EH (cell line): ENCODE measurements around the gene ITCH.
"Not testable (repeated sequence)": the region's sequence is repeated elsewhere in the genome, so short reads cannot be mapped to it uniquely, and the experiment has no call there.

Source experiments
- DNase-seq: peaks from one replicate; pipeline ENCODE4 v3.0.0-alpha.2; 2015; ENCODE audit warnings: low read depth

The ITCH gene

GRCh38 chr20:34363062-34363464 lies at the start of gene ITCH:
Gene ITCH, plus strand, starts transcription at chr20:34363273. Its CDS starts 30,539 bp downstream, at chr20:34393812.
- DNase-seq: peak; percentile 96

- no peak for DNase-seq
Observed at GRCh38 chr20:34315236-34315635, 47.8 kb upstream of the ITCH start.

GRCh38 chr20:34316196-34316814 lies 46.8 kb upstream of the ITCH start:
- peak; percentile 88 for DNase-seq

- no peak for DNase-seq
Observed at GRCh38 chr20:34318609-34319443, 44.2 kb upstream of the ITCH start.

- no peak for DNase-seq
Observed at GRCh38 chr20:34320861-34321260, 42.2 kb upstream of the ITCH start.

- no peak for DNase-seq
Observed at GRCh38 chr20:34322267-34323105, 40.6 kb upstream of the ITCH start.

- no peak for DNase-seq
Observed at GRCh38 chr20:34324541-34324940, 38.5 kb upstream of the ITCH start.

GRCh38 chr20:34328207-34328606 lies 34.9 kb upstream of the ITCH start:
- DNase-seq: not testable (repeated sequence)

- peak; percentile 26 for DNase-seq
Observed at GRCh38 chr20:34328928-34329677, 34.0 kb upstream of the ITCH start.

- not testable (repeated sequence) for DNase-seq
Observed at GRCh38 chr20:34330861-34331544, 32.1 kb upstream of the ITCH start.

- DNase-seq: no peak
Observed at GRCh38 chr20:34331838-34332237, 31.2 kb upstream of the ITCH start.

GRCh38 chr20:34332262-34332920 lies 30.7 kb upstream of the ITCH start:
- DNase-seq: no peak

GRCh38 chr20:34333786-34334185 lies 29.3 kb upstream of the ITCH start:
- DNase-seq: no peak

GRCh38 chr20:34334654-34335407 lies 28.2 kb upstream of the ITCH start:
- peak; percentile 41 for DNase-seq

- DNase-seq: no peak
Observed at GRCh38 chr20:34337544-34337943, 25.5 kb upstream of the ITCH start.

- no peak for DNase-seq
Observed at GRCh38 chr20:34337982-34338726, 24.9 kb upstream of the ITCH start.

- DNase-seq: not testable (repeated sequence)
Observed at GRCh38 chr20:34340726-34341125, 22.3 kb upstream of the ITCH start.

GRCh38 chr20:34341199-34341598 lies 21.9 kb upstream of the ITCH start:
- not testable (repeated sequence) for DNase-seq
